Fibroblast of skin of right quadriceps (primary cell): ENCODE data around the gene ZNF155.

Experiments used
- DNase-seq: peaks from one replicate; pipeline ENCODE4 v3.0.0-alpha.2; 2013

The ZNF155 gene

GRCh38 chr19:44005973-44006372 is 22.0 kb downstream of the ZNF155 start:
- no peak for DNase-seq

GRCh38 chr19:44007473-44007872 is 23.5 kb downstream of the ZNF155 start:
- DNase-seq: no peak

- no peak for DNase-seq
Measured at GRCh38 chr19:44010468-44010867, 26.5 kb downstream of the ZNF155 start.

- no peak for DNase-seq
Measured at GRCh38 chr19:44019498-44019897, 35.5 kb downstream of the ZNF155 start.

GRCh38 chr19:44021221-44021620 is 37.2 kb downstream of the ZNF155 start:
- DNase-seq: no peak

- DNase-seq: no peak
Measured at GRCh38 chr19:44024900-44025216, 40.9 kb downstream of the ZNF155 start.

GRCh38 chr19:44025217-44025936 is 41.4 kb downstream of the ZNF155 start, which contains the start of gene ZNF222:
ZNF222 (plus strand) TSS chr19:44025379; CDS start chr19:44025437, 58 bp downstream.
- DNase-seq: peak; percentile 92

- DNase-seq: no peak
Measured at GRCh38 chr19:44026622-44027021, 42.6 kb downstream of the ZNF155 start.

GRCh38 chr19:44032001-44032610 is 48.1 kb downstream of the ZNF155 start:
- DNase-seq: no peak

- DNase-seq: no peak
Measured at GRCh38 chr19:44042147-44042546, 58.2 kb downstream of the ZNF155 start.
